ENCODE measurements around the gene HSD17B13.

Gene HSD17B13

DNA sequence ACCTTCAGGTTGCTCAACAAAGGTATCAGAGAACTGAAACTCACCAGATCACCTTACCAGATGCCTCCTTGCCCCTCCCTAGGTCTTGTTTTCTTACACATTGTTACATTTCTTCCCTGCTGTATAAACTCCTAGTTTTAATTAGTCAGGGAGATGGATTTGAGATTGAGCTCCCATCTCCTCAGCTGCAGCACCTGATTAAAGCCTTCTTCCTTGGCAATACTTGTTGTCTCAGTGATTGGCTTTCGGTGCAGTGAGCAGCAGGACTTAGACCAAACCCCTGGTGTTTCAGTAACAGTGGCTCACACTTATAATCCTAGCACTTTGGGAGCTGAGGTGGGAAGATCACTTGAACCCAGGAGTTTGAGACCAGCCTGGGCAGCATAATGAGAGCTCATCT lies 59.8 kb downstream of the HSD17B13 start:
- Histone ChIP-seq H3K9me3 (ENCODE audit: insufficient read depth, low read depth, low read length) (peaks cover 4% of the 10 kb centered on the region), H4K91ac (ENCODE audit: low read depth, low read length) (no peak overlapping the region), H2AFZ (ENCODE audit: insufficient read depth, low read length, poor library complexity) (no peak overlapping the region), H2BK5ac (ENCODE audit: low read depth, low read length, poor library complexity) (no peak overlapping the region), H3K27ac (ENCODE audit: low read depth, low read length) (no peak overlapping the region), H2AK5ac (ENCODE audit: low read length) (no peak overlapping the region), H2BK120ac (ENCODE audit: insufficient read depth, low read length, poor library complexity) (no peak overlapping the region), H4K12ac (ENCODE audit: low read depth, low read length) (no peak overlapping the region), H3K4me2 (ENCODE audit: low read length) (no peak overlapping the region), H3K23ac (ENCODE audit: low read length) (no peak overlapping the region), H3K4me3 (ENCODE audit: low read depth, low read length) (no peak overlapping the region), H2BK12ac (ENCODE audit: low read length) (no peak overlapping the region), H3K27me3 (ENCODE audit: insufficient read depth, low read length) (no peaks in the 10 kb centered on the region), H3K79me2 (ENCODE audit: control insufficient read depth, insufficient read depth, low read length, poor library complexity) (no peaks in the 10 kb centered on the region), H3K79me1 (ENCODE audit: low read length) (no peaks in the 10 kb centered on the region), H3K4ac (ENCODE audit: low read depth, low read length) (no peak overlapping the region), H3K4me1 (ENCODE audit: control insufficient read depth in 1 of 2, insufficient read depth in 2 of 2, low read length in 2 of 2) (no peaks in the 10 kb centered on the region), H3K14ac (ENCODE audit: low read length) (no peak overlapping the region), H3K18ac (ENCODE audit: low read length) (no peak overlapping the region), H3K36me3 (ENCODE audit: control insufficient read depth in 1 of 2, insufficient read depth in 2 of 2, low read length in 2 of 2) (no peaks in the 10 kb centered on the region), H4K8ac (ENCODE audit: low read depth, low read length) (no peak overlapping the region), H3K9ac (ENCODE audit: low read length) (no peak overlapping the region)
- no peak for DNase-seq
- no CpG with 5 or more reads among the region's 1 CpG for WGBS (ENCODE audit: extremely low coverage, insufficient coverage, insufficient read length)

- no CpG with 5 or more reads among the region's 2 CpGs for WGBS (ENCODE audit: extremely low coverage, insufficient coverage, insufficient read length)
- Histone ChIP-seq H3K4me2 (ENCODE audit: low read length) (no peak overlapping the region), H3K79me1 (ENCODE audit: low read length) (no peaks in the 10 kb centered on the region)
Observed at GRCh38 chr4:87260477-87260876, 62.2 kb downstream of the HSD17B13 start.

GRCh38 chr4:87258677-87259076 lies 64.0 kb downstream of the HSD17B13 start:
- Histone ChIP-seq H2AFZ (ENCODE audit: insufficient read depth, low read length, poor library complexity) (no peak overlapping the region), H3K23ac (ENCODE audit: low read length) (no peak overlapping the region), H3K14ac (ENCODE audit: low read length) (no peak overlapping the region), H3K4me2 (ENCODE audit: low read length) (no peak overlapping the region), H2BK120ac (ENCODE audit: insufficient read depth, low read length, poor library complexity) (no peak overlapping the region), H2BK5ac (ENCODE audit: low read depth, low read length, poor library complexity) (no peak overlapping the region), H4K12ac (ENCODE audit: low read depth, low read length) (no peak overlapping the region), H3K79me1 (ENCODE audit: low read length) (no peaks in the 10 kb centered on the region), H4K8ac (ENCODE audit: low read depth, low read length) (no peak overlapping the region), H2BK12ac (ENCODE audit: low read length) (no peak overlapping the region), H3K4me1 (ENCODE audit: control insufficient read depth in 1 of 2, insufficient read depth in 2 of 2, low read length in 2 of 2) (no peaks in the 10 kb centered on the region), H3K36me3 (ENCODE audit: control insufficient read depth in 1 of 2, insufficient read depth in 2 of 2, low read length in 2 of 2) (no peaks in the 10 kb centered on the region), H3K79me2 (ENCODE audit: control insufficient read depth, insufficient read depth, low read length, poor library complexity) (no peaks in the 10 kb centered on the region), H3K9ac (ENCODE audit: low read length) (no peak overlapping the region), H4K91ac (ENCODE audit: low read depth, low read length) (no peak overlapping the region), H3K9me3 (ENCODE audit: insufficient read depth, low read depth, low read length) (peaks cover 4% of the 10 kb centered on the region), H3K27ac (ENCODE audit: low read depth, low read length) (no peak overlapping the region), H2AK5ac (ENCODE audit: low read length) (no peak overlapping the region), H3K4ac (ENCODE audit: low read depth, low read length) (no peak overlapping the region), H3K18ac (ENCODE audit: low read length) (no peak overlapping the region), H3K27me3 (ENCODE audit: insufficient read depth, low read length) (no peaks in the 10 kb centered on the region), H3K4me3 (ENCODE audit: low read depth, low read length) (no peak overlapping the region)
- DNase-seq, result no peak
- WGBS (ENCODE audit: extremely low coverage, insufficient coverage, insufficient read length), result no CpG with 5 or more reads among the region's 2 CpGs

More at GRCh38 chr4:87260477-87260876, 62.2 kb downstream of the HSD17B13 start:
- H3K4me3 ChIP-seq (ENCODE audit: low read depth, low read length), result no peak overlapping the region
- peaks cover 4% of the 10 kb centered on the region for H3K9me3 ChIP-seq (ENCODE audit: insufficient read depth, low read depth, low read length)
- no peak overlapping the region for H2BK5ac ChIP-seq (ENCODE audit: low read depth, low read length, poor library complexity)
- H3K9ac ChIP-seq (ENCODE audit: low read length), result no peak overlapping the region
- no peak overlapping the region for H4K8ac ChIP-seq (ENCODE audit: low read depth, low read length)
- no peak overlapping the region for H2AFZ ChIP-seq (ENCODE audit: insufficient read depth, low read length, poor library complexity)
- H3K27me3 ChIP-seq (ENCODE audit: insufficient read depth, low read length), result no peaks in the 10 kb centered on the region
- H3K18ac ChIP-seq (ENCODE audit: low read length), result no peak overlapping the region
- no peak overlapping the region for H2AK5ac ChIP-seq (ENCODE audit: low read length)
- no peak overlapping the region for H3K27ac ChIP-seq (ENCODE audit: low read depth, low read length)
- H3K4ac ChIP-seq (ENCODE audit: low read depth, low read length), result no peak overlapping the region
- no peak overlapping the region for H2BK120ac ChIP-seq (ENCODE audit: insufficient read depth, low read length, poor library complexity)
- H3K23ac ChIP-seq (ENCODE audit: low read length), result no peak overlapping the region
- H3K4me1 ChIP-seq (ENCODE audit: control insufficient read depth in 1 of 2, insufficient read depth in 2 of 2, low read length in 2 of 2), result no peaks in the 10 kb centered on the region
- no peak overlapping the region for H4K12ac ChIP-seq (ENCODE audit: low read depth, low read length)
- H3K79me2 ChIP-seq (ENCODE audit: control insufficient read depth, insufficient read depth, low read length, poor library complexity), result no peaks in the 10 kb centered on the region
- H4K91ac ChIP-seq (ENCODE audit: low read depth, low read length), result no peak overlapping the region
- no peaks in the 10 kb centered on the region for H3K36me3 ChIP-seq (ENCODE audit: control insufficient read depth in 1 of 2, insufficient read depth in 2 of 2, low read length in 2 of 2)
- H2BK12ac ChIP-seq (ENCODE audit: low read length), result no peak overlapping the region
- no peak overlapping the region for H3K14ac ChIP-seq (ENCODE audit: low read length)
- DNase-seq, result no peak

DNA sequence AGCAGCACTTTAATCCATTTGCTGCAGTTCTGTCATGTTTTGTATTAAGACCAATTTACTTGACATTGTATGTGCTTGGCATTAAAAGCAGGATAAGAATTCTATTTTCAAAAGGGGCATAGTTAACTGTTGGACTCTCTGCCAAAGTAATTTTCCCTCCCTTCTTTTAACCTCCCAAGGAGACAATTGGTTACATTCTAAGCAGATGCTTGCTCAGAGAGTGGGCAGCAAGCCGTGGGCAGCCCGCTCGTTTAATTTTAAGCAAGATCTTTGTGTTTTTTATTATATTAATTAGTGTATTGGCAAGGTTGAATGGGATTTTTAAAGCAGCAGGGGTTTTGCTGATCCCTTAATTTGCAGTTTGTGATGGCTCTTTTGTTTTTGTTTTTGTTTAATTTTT lies 65.2 kb downstream of the HSD17B13 start:
- WGBS (ENCODE audit: extremely low coverage, insufficient coverage, insufficient read length), result no CpG with 5 or more reads among the region's 3 CpGs
- Histone ChIP-seq H2BK12ac (ENCODE audit: low read length) (no peak overlapping the region), H4K8ac (ENCODE audit: low read depth, low read length) (no peak overlapping the region), H3K23ac (ENCODE audit: low read length) (no peak overlapping the region), H2BK120ac (ENCODE audit: insufficient read depth, low read length, poor library complexity) (no peak overlapping the region), H3K4me1 (ENCODE audit: control insufficient read depth in 1 of 2, insufficient read depth in 2 of 2, low read length in 2 of 2) (no peaks in the 10 kb centered on the region), H3K36me3 (ENCODE audit: control insufficient read depth in 1 of 2, insufficient read depth in 2 of 2, low read length in 2 of 2) (no peaks in the 10 kb centered on the region), H3K4me2 (ENCODE audit: low read length) (no peak overlapping the region), H3K27me3 (ENCODE audit: insufficient read depth, low read length) (no peaks in the 10 kb centered on the region), H3K18ac (ENCODE audit: low read length) (no peak overlapping the region), H3K79me1 (ENCODE audit: low read length) (no peaks in the 10 kb centered on the region), H3K4me3 (ENCODE audit: low read depth, low read length) (no peak overlapping the region), H4K91ac (ENCODE audit: low read depth, low read length) (no peak overlapping the region), H2AFZ (ENCODE audit: insufficient read depth, low read length, poor library complexity) (no peak overlapping the region), H3K9ac (ENCODE audit: low read length) (no peak overlapping the region), H3K9me3 (ENCODE audit: insufficient read depth, low read depth, low read length) (no peaks in the 10 kb centered on the region), H3K79me2 (ENCODE audit: control insufficient read depth, insufficient read depth, low read length, poor library complexity) (no peaks in the 10 kb centered on the region), H2BK5ac (ENCODE audit: low read depth, low read length, poor library complexity) (no peak overlapping the region), H2AK5ac (ENCODE audit: low read length) (no peak overlapping the region), H3K4ac (ENCODE audit: low read depth, low read length) (no peak overlapping the region), H4K12ac (ENCODE audit: low read depth, low read length) (no peak overlapping the region), H3K27ac (ENCODE audit: low read depth, low read length) (no peak overlapping the region), H3K14ac (ENCODE audit: low read length) (no peak overlapping the region)
- DNase-seq, result no peak

All from trophoblast cell (in vitro differentiated cells and primary cell).